ENCODE data around the gene SETD3.

The SETD3 gene

GRCh38 chr14:99479906-99480869 is at the start of gene SETD3:
SETD3 (minus strand) TSS chr14:99480859; CDS start chr14:99465805, 15,054 bp downstream.
- Histone ChIP-seq H3K79me2 (ENCODE audit: insufficient read depth, low read length) (peaks cover 79% of the 10 kb centered on the region), H3K36me3 (ENCODE audit: insufficient read depth, low read length) (no peaks in the 10 kb centered on the region; the same call in 1 of the 2 replicates), H3K4me2 (ENCODE audit: low read length) (peak within 1 kb of the TSS; percentile 95), H2AFZ (ENCODE audit: low read length) (no peak within 1 kb of the TSS), H3K4me3 (ENCODE audit: low read depth, low read length, poor library complexity, severe bottlenecking) (peak within 1 kb of the TSS; percentile 97), H4K20me1 (ENCODE audit: insufficient read depth, low read length) (peaks cover 6% of the 10 kb centered on the region), H3F3A (ENCODE audit: insufficient read depth, low read length) (no peaks in the 10 kb centered on the region), H3K27me3 (ENCODE audit: insufficient read depth, low read length) (no peaks in the 10 kb centered on the region), H3K4me1 (ENCODE audit: insufficient read depth, low read length, severe bottlenecking) (peaks cover 32% of the 10 kb centered on the region), H3K27ac (ENCODE audit: low read depth, low read length, poor library complexity, severe bottlenecking) (peak within 1 kb of the TSS; percentile 39), H3K9ac (ENCODE audit: low read length) (peak within 1 kb of the TSS; percentile 87), H3K9me3 (ENCODE audit: low read length) (no peaks in the 10 kb centered on the region), H3K9me2 (ENCODE audit: low read depth, low read length) (no peaks in the 10 kb centered on the region)
- TF ChIP-seq EZH2 (IDR thresholded peaks at IDR 0.05; ENCODE audit: borderline replicate concordance, low read length) = no peak
- no peak for TF ChIP-seq CTCF (IDR thresholded peaks at IDR 0.05; ENCODE audit: low read length)

GRCh38 chr14:99529899-99530298 is 49.2 kb upstream of the SETD3 start:
- Histone ChIP-seq H3K27ac (ENCODE audit: low read depth, low read length, poor library complexity, severe bottlenecking) (no peak overlapping the region), H3K4me1 (ENCODE audit: insufficient read depth, low read length, severe bottlenecking) (no peaks in the 10 kb centered on the region), H3K4me2 (ENCODE audit: low read length) (no peak overlapping the region), H4K20me1 (ENCODE audit: insufficient read depth, low read length) (no peaks in the 10 kb centered on the region), H3K79me2 (ENCODE audit: insufficient read depth, low read length) (no peaks in the 10 kb centered on the region), H3F3A (ENCODE audit: insufficient read depth, low read length) (no peaks in the 10 kb centered on the region), H3K4me3 (ENCODE audit: low read depth, low read length, poor library complexity, severe bottlenecking) (no peak overlapping the region), H3K9me3 (ENCODE audit: low read length) (no peaks in the 10 kb centered on the region), H3K27me3 (ENCODE audit: insufficient read depth, low read length) (no peaks in the 10 kb centered on the region), H3K36me3 (ENCODE audit: insufficient read depth, low read length) (no peaks in the 10 kb centered on the region), H3K9ac (ENCODE audit: low read length) (no peak overlapping the region), H3K9me2 (ENCODE audit: low read depth, low read length) (no peaks in the 10 kb centered on the region), H2AFZ (ENCODE audit: low read length) (no peak overlapping the region)
- no peak for TF ChIP-seq EZH2 (IDR thresholded peaks at IDR 0.05; ENCODE audit: borderline replicate concordance, low read length)

GRCh38 chr14:99527427-99528076 is 46.9 kb upstream of the SETD3 start:
- H3K27me3 ChIP-seq (ENCODE audit: insufficient read depth, low read length) = 0 out of 2 replicates have a peak, but pooled peaks cover 3% of the 10 kb centered on the region
- H3K36me3 ChIP-seq (ENCODE audit: insufficient read depth, low read length) = no peaks in the 10 kb centered on the region
- no peaks in the 10 kb centered on the region for H4K20me1 ChIP-seq (ENCODE audit: insufficient read depth, low read length)
- H3K4me1 ChIP-seq (ENCODE audit: insufficient read depth, low read length, severe bottlenecking) = no peaks in the 10 kb centered on the region
- no peak overlapping the region for H3K9ac ChIP-seq (ENCODE audit: low read length)
- TF ChIP-seq CTCF (IDR thresholded peaks at IDR 0.05; ENCODE audit: low read length) (no peak), EZH2 (IDR thresholded peaks at IDR 0.05; ENCODE audit: borderline replicate concordance, low read length) (no peak)
- H3K9me2 ChIP-seq (ENCODE audit: low read depth, low read length) = no peaks in the 10 kb centered on the region
- no peak overlapping the region for H3K27ac ChIP-seq (ENCODE audit: low read depth, low read length, poor library complexity, severe bottlenecking)
- H2AFZ ChIP-seq (ENCODE audit: low read length) = no peak overlapping the region
- no peaks in the 10 kb centered on the region for H3K9me3 ChIP-seq (ENCODE audit: low read length)
- H3K4me2 ChIP-seq (ENCODE audit: low read length) = no peak overlapping the region
- no peaks in the 10 kb centered on the region for H3K79me2 ChIP-seq (ENCODE audit: insufficient read depth, low read length)
- H3K4me3 ChIP-seq (ENCODE audit: low read depth, low read length, poor library complexity, severe bottlenecking) = no peak overlapping the region
- H3F3A ChIP-seq (ENCODE audit: insufficient read depth, low read length) = no peaks in the 10 kb centered on the region

Measured in OCI-LY1 (cell line).